Spleen (tissue), 7 donors: Measurements from ENCODE around the gene COL8A1.

ENCODE experiments used
- POLR2AphosphoS5 ChIP-seq, 3 donors: sonication (generic); formaldehyde crosslinking; IDR thresholded peaks; one replicate each; pipeline ENCODE4 v1.5.1; 2017; ENCODE audit warnings: antibody characterized with exemption in 3 of 3
- TF ChIP-seq, protein P1 (sequence below), 11 experiments: fragments of 200-600 bp in 7 of 11; fragments of 450-650 bp in 4 of 11; sonication (generic) in 4 of 11; IDR thresholded peaks in 8 of 11; conservative IDR thresholded peaks in 3 of 11; 1 replicate in 7 of 11; 2 replicates in 4 of 11; pipeline versions ENCODE4 v1.4.0 to v1.8.0; 2016 to 2021; ENCODE audit warnings: antibody characterized with exemption in 11 of 11, inconsistent platforms in 4 of 11, mild to moderate bottlenecking in 1 of 11
- donor health status: DM: no; HTN: no; CAD: no; lungs with moderate emphysema.
- donor health status: DM: no; HTN: no; CAD: no.
- donor health status: DM: no; HTN: no; CAD: no.

GRCh38 chr3:99795573-99795972 lies 157.2 kb downstream of the COL8A1 start:
- no peak for TF ChIP-seq POLR2AphosphoS5 (IDR thresholded peaks at IDR 0.05)
- TF ChIP-seq, protein P1, sequence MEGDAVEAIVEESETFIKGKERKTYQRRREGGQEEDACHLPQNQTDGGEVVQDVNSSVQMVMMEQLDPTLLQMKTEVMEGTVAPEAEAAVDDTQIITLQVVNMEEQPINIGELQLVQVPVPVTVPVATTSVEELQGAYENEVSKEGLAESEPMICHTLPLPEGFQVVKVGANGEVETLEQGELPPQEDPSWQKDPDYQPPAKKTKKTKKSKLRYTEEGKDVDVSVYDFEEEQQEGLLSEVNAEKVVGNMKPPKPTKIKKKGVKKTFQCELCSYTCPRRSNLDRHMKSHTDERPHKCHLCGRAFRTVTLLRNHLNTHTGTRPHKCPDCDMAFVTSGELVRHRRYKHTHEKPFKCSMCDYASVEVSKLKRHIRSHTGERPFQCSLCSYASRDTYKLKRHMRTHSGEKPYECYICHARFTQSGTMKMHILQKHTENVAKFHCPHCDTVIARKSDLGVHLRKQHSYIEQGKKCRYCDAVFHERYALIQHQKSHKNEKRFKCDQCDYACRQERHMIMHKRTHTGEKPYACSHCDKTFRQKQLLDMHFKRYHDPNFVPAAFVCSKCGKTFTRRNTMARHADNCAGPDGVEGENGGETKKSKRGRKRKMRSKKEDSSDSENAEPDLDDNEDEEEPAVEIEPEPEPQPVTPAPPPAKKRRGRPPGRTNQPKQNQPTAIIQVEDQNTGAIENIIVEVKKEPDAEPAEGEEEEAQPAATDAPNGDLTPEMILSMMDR (IDR thresholded peaks at IDR 0.05 in 8 of 11, conservative IDR thresholded peaks at IDR 0.05 in 3 of 11): no peak
